ENCODE measurements around the gene MAML3. TPM values are rescaled to one million over a fixed set of nuclear protein-coding genes. Genes with fewer than 3 reads are reported as not detected.

Gene MAML3
- total and polyA plus RNA-seq, 2 experiments from 2014 or later, result 1.7 to 6.5 TPM

- Histone ChIP-seq H3K4me1 (ENCODE audit: insufficient read depth) (no peaks in the 10 kb centered on the region), H3K4me3 (no peak overlapping the region), H3K9me2 (ENCODE audit: insufficient read depth) (0 out of 2 replicates have a peak, but pooled peaks cover 3% of the 10 kb centered on the region), H3F3A (replicated peaks; ENCODE audit: low read depth) (no peaks in the 10 kb centered on the region), H3K27ac (ENCODE audit: low read depth) (no peak overlapping the region), H3K4me2 (no peak overlapping the region), H2AFZ (no peak overlapping the region), H3K27me3 (ENCODE audit: insufficient read depth) (no peaks in the 10 kb centered on the region), H4K20me1 (replicated peaks; ENCODE audit: insufficient read depth) (no peaks in the 10 kb centered on the region), H3K79me2 (replicated peaks; ENCODE audit: insufficient read depth) (no peaks in the 10 kb centered on the region), H3K36me3 (ENCODE audit: insufficient read depth) (no peaks in the 10 kb centered on the region)
- ATAC-seq (no peak), DNase-seq (ENCODE audit: low spot score) (no peak)
- H3K36me3 Mint-ChIP-seq (ENCODE audit: low read depth), result no peaks in the 10 kb centered on the region
- H3K4me1 Mint-ChIP-seq, result peaks cover 16% of the 10 kb centered on the region
- H3K4me3 Mint-ChIP-seq, result no peak overlapping the region
- peaks cover 3% of the 10 kb centered on the region for H3K27me3 Mint-ChIP-seq (ENCODE audit: insufficient read depth, low read depth, poor library complexity)
- H3K27ac Mint-ChIP-seq, result no peak overlapping the region
- no peak for TF ChIP-seq EZH2 (IDR thresholded peaks at IDR 0.05; ENCODE audit: low read depth, unreplicated experiment)
- TF ChIP-seq, protein P1, sequence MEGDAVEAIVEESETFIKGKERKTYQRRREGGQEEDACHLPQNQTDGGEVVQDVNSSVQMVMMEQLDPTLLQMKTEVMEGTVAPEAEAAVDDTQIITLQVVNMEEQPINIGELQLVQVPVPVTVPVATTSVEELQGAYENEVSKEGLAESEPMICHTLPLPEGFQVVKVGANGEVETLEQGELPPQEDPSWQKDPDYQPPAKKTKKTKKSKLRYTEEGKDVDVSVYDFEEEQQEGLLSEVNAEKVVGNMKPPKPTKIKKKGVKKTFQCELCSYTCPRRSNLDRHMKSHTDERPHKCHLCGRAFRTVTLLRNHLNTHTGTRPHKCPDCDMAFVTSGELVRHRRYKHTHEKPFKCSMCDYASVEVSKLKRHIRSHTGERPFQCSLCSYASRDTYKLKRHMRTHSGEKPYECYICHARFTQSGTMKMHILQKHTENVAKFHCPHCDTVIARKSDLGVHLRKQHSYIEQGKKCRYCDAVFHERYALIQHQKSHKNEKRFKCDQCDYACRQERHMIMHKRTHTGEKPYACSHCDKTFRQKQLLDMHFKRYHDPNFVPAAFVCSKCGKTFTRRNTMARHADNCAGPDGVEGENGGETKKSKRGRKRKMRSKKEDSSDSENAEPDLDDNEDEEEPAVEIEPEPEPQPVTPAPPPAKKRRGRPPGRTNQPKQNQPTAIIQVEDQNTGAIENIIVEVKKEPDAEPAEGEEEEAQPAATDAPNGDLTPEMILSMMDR (conservative IDR thresholded peaks at IDR 0.05; ENCODE audit: low read depth in 2 of 2), result no peak
- no peak for TF ChIP-seq POLR2AphosphoS5 (IDR thresholded peaks at IDR 0.05; ENCODE audit: low read depth)
- no peak for TF ChIP-seq CREB1 (CRISPR knock-in tag; IDR thresholded peaks at IDR 0.05; ENCODE audit: low read depth)
- TF ChIP-seq, protein P2, sequence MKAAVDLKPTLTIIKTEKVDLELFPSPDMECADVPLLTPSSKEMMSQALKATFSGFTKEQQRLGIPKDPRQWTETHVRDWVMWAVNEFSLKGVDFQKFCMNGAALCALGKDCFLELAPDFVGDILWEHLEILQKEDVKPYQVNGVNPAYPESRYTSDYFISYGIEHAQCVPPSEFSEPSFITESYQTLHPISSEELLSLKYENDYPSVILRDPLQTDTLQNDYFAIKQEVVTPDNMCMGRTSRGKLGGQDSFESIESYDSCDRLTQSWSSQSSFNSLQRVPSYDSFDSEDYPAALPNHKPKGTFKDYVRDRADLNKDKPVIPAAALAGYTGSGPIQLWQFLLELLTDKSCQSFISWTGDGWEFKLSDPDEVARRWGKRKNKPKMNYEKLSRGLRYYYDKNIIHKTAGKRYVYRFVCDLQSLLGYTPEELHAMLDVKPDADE (IDR thresholded peaks at IDR 0.05), result no peak
- TF ChIP-seq JUNB (IDR thresholded peaks at IDR 0.05; ENCODE audit: unreplicated experiment), result no peak
- no peak for TF ChIP-seq ZNF114 (CRISPR knock-in tag; IDR thresholded peaks at IDR 0.05)
- TF ChIP-seq, protein P3, sequence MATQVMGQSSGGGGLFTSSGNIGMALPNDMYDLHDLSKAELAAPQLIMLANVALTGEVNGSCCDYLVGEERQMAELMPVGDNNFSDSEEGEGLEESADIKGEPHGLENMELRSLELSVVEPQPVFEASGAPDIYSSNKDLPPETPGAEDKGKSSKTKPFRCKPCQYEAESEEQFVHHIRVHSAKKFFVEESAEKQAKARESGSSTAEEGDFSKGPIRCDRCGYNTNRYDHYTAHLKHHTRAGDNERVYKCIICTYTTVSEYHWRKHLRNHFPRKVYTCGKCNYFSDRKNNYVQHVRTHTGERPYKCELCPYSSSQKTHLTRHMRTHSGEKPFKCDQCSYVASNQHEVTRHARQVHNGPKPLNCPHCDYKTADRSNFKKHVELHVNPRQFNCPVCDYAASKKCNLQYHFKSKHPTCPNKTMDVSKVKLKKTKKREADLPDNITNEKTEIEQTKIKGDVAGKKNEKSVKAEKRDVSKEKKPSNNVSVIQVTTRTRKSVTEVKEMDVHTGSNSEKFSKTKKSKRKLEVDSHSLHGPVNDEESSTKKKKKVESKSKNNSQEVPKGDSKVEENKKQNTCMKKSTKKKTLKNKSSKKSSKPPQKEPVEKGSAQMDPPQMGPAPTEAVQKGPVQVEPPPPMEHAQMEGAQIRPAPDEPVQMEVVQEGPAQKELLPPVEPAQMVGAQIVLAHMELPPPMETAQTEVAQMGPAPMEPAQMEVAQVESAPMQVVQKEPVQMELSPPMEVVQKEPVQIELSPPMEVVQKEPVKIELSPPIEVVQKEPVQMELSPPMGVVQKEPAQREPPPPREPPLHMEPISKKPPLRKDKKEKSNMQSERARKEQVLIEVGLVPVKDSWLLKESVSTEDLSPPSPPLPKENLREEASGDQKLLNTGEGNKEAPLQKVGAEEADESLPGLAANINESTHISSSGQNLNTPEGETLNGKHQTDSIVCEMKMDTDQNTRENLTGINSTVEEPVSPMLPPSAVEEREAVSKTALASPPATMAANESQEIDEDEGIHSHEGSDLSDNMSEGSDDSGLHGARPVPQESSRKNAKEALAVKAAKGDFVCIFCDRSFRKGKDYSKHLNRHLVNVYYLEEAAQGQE (IDR thresholded peaks at IDR 0.05; ENCODE audit: unreplicated experiment), result no peak
- TF ChIP-seq STAT1 (IDR thresholded peaks at IDR 0.05; ENCODE audit: unreplicated experiment), result no peak
- TF ChIP-seq, protein P4, sequence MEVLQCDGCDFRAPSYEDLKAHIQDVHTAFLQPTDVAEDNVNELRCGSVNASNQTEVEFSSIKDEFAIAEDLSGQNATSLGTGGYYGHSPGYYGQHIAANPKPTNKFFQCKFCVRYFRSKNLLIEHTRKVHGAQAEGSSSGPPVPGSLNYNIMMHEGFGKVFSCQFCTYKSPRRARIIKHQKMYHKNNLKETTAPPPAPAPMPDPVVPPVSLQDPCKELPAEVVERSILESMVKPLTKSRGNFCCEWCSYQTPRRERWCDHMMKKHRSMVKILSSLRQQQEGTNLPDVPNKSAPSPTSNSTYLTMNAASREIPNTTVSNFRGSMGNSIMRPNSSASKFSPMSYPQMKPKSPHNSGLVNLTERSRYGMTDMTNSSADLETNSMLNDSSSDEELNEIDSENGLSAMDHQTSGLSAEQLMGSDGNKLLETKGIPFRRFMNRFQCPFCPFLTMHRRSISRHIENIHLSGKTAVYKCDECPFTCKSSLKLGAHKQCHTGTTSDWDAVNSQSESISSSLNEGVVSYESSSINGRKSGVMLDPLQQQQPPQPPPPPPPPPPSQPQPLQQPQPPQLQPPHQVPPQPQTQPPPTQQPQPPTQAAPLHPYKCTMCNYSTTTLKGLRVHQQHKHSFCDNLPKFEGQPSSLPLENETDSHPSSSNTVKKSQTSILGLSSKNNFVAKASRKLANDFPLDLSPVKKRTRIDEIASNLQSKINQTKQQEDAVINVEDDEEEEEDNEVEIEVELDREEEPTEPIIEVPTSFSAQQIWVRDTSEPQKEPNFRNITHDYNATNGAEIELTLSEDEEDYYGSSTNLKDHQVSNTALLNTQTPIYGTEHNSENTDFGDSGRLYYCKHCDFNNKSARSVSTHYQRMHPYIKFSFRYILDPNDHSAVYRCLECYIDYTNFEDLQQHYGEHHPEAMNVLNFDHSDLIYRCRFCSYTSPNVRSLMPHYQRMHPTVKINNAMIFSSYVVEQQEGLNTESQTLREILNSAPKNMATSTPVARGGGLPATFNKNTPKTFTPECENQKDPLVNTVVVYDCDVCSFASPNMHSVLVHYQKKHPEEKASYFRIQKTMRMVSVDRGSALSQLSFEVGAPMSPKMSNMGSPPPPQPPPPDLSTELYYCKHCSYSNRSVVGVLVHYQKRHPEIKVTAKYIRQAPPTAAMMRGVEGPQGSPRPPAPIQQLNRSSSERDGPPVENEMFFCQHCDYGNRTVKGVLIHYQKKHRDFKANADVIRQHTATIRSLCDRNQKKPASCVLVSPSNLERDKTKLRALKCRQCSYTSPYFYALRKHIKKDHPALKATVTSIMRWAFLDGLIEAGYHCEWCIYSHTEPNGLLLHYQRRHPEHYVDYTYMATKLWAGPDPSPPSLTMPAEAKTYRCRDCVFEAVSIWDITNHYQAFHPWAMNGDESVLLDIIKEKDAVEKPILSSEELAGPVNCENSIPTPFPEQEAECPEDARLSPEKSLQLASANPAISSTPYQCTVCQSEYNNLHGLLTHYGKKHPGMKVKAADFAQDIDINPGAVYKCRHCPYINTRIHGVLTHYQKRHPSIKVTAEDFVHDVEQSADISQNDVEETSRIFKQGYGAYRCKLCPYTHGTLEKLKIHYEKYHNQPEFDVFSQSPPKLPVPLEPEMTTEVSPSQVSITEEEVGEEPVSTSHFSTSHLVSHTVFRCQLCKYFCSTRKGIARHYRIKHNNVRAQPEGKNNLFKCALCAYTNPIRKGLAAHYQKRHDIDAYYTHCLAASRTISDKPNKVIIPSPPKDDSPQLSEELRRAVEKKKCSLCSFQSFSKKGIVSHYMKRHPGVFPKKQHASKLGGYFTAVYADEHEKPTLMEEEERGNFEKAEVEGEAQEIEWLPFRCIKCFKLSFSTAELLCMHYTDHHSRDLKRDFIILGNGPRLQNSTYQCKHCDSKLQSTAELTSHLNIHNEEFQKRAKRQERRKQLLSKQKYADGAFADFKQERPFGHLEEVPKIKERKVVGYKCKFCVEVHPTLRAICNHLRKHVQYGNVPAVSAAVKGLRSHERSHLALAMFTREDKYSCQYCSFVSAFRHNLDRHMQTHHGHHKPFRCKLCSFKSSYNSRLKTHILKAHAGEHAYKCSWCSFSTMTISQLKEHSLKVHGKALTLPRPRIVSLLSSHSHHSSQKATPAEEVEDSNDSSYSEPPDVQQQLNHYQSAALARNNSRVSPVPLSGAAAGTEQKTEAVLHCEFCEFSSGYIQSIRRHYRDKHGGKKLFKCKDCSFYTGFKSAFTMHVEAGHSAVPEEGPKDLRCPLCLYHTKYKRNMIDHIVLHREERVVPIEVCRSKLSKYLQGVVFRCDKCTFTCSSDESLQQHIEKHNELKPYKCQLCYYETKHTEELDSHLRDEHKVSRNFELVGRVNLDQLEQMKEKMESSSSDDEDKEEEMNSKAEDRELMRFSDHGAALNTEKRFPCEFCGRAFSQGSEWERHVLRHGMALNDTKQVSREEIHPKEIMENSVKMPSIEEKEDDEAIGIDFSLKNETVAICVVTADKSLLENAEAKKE (CRISPR knock-in tag; IDR thresholded peaks at IDR 0.05), result no peak
- TF ChIP-seq NANOG (IDR thresholded peaks at IDR 0.05; ENCODE audit: borderline replicate concordance), result no peak
- no peak for TF ChIP-seq ZNF331 (CRISPR knock-in tag; IDR thresholded peaks at IDR 0.05; ENCODE audit: low read depth)
- TF ChIP-seq EZH2phosphoT487 (IDR thresholded peaks at IDR 0.05; ENCODE audit: unreplicated experiment), result no peak
- H3K9me3 Mint-ChIP-seq, result peaks cover 4% of the 10 kb centered on the region; the same call in 1 of the 3 replicates
Measured at GRCh38 chr4:139951021-139951420, 203.0 kb downstream of the MAML3 start.
